HL-60 (cell line): ENCODE results near the gene LSM10.

Experiments used
- CTCF ChIP-seq: IDR thresholded peaks from one replicate; pipeline ENCODE4 v1.5.1; 2011; ENCODE audit warnings: low read length, control low read depth, inconsistent platforms; ENCODE audit not compliant: insufficient read depth
- GABPA ChIP-seq: IDR thresholded peaks from 2 replicates; pipeline ENCODE4 v1.6.1; 2012; ENCODE audit warnings: low read depth
- POLR2AphosphoS5 ChIP-seq: IDR thresholded peaks from 2 replicates; pipeline ENCODE4 v1.6.1; 2012; ENCODE audit warnings: low read depth
- REST ChIP-seq: IDR thresholded peaks from 2 replicates; pipeline ENCODE4 v1.6.1; 2012; ENCODE audit warnings: low read depth; ENCODE audit not compliant: insufficient replicate concordance

DNA sequence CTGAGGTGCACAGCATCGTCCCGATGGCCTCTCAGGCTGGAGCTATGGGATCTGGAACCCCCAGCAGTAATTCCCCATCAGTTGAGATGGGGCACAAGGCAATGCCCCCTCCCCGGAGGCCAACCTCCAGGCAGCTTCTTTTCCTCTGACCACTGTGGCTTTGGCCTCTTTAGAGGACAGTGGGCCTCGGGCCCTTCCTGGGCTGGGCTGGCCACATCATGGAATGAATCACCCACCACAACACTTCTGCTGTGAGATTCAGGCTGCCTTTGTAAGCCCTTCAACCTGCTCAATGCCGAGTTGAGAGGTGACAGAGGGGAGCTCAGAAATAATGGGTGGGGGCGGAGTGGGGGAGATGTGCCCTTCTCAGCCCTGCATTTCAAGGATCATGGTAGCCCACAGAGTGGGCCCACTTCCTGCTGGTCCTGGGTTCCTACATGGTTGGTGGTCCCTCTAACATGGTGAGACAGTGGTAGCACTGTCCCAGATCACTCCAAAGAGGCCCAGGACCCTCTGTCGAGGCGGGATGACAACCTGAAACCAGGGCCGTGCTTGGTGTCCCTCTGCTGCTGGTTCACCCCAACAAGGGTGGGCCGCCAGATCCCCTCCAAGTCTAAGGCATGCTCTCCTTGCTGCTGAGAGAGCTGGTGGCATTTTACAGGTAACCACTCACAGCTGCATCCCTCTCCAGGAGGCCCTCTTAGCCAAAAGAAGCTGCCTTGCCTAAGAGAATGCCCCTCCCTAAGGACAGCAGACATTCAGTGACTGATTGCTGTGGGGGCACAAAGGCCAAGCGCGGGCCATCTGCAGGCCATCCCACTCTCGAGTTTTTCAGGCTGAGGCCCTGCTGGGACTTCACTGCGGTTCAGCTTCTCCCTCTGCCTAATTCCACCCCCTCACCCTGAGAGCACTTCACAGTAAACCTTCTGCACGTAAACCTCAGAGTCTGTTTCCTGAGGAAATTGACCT lies 44.5 kb downstream of the LSM10 start:
- TF ChIP-seq CTCF (no peak), GABPA (no peak), POLR2AphosphoS5 (no peak), REST (no peak)
